Lower lobe of right lung (tissue), 2 donors: Measurements from ENCODE around the gene JAKMIP1. TPM values are rescaled to one million over a fixed set of nuclear protein-coding genes. Genes with fewer than 3 reads are reported as not detected.

Source experiments
- ATAC-seq, 2 donors: fragments of 200-7000 bp; cut with Tn5 transposase; one replicate each; pipeline ENCODE4 v1.9.1; 2020 to 2022; ENCODE audit warnings: mild to moderate bottlenecking in 2 of 2, moderate library complexity in 2 of 2
- DNase-seq: peaks from one replicate; pipeline ENCODE4 v3.0.0-alpha.2; 2020
- H3K27ac ChIP-seq: fragments of 200-600 bp; one replicate; pipeline ENCODE4 v1.8.0; 2022
- H3K27me3 ChIP-seq: fragments of 200-600 bp; one replicate; pipeline ENCODE4 v1.8.0; 2022; ENCODE audit warnings: low read depth
- H3K36me3 ChIP-seq: fragments of 200-600 bp; one replicate; pipeline ENCODE4 v1.8.0; 2022; ENCODE audit warnings: mild to moderate bottlenecking
- H3K4me1 ChIP-seq: fragments of 200-600 bp; one replicate; pipeline ENCODE4 v1.8.0; 2022
- H3K4me3 ChIP-seq: fragments of 200-600 bp; one replicate; pipeline ENCODE4 v1.8.0; 2022; ENCODE audit warnings: mild to moderate bottlenecking
- H3K9me3 ChIP-seq: fragments of 200-600 bp; one replicate; pipeline ENCODE4 v1.8.0; 2022
- CTCF ChIP-seq: fragments of 200-600 bp; IDR thresholded peaks from one replicate; pipeline ENCODE4 v1.8.0; 2022; ENCODE audit warnings: antibody characterized with exemption, mild to moderate bottlenecking
- intact Hi-C: fragments of 100-400 bp; cut with DNase I; formaldehyde crosslinking; loops from one replicate; pipeline ENCODE4 v1.11.0; 2022
- total RNA-seq: library from RNA; stranded (reverse); fragmentation: NEBNext Ultra II Directional; extraction: Animal tissue kit (Norgen Biotek cat#: 25700); gene quantifications from one replicate; pipeline ENCODE4 v1.2.1, GENCODE V29; 2021
- donor health status: DM: no; HTN: yes; CAD: no; lungs with severe emphysema.

The JAKMIP1 gene
- total RNA-seq, 1 donor from 2014 or later = 0.65 TPM

- H3K27ac ChIP-seq = no peak overlapping the region
- H3K9me3 ChIP-seq = no peaks in the 10 kb centered on the region
- no peak overlapping the region for H3K4me3 ChIP-seq
- DNase-seq = no peak
- ATAC-seq = no peak
- H3K4me1 ChIP-seq = no peaks in the 10 kb centered on the region
- peaks cover 4% of the 10 kb centered on the region for H3K27me3 ChIP-seq
- H3K36me3 ChIP-seq = no peaks in the 10 kb centered on the region
- TF ChIP-seq CTCF = no peak
- intact Hi-C loops = no loop called here
These were observed 8.1 kb upstream of the JAKMIP1 start for GRCh38 chr4:6208416-6208815.

DNA sequence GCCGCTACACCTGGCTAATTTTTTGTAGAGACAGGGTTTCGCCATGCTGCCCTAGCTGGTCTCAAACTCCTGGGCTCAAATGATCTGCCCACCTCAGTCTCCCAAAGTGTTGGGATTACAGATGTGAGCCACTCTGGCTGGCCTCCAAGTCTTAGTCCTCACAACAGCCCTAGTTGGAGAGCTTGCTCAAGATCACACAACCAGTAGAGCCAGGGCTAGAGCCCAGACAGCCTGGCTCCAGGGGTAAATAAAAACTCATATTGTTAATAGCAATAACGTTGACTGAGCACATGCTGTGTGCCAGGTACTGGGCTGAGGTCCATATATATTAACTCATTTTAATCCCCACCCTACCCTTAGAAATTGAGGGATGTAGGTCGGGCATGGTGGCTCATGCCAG is 7.3 kb upstream of the JAKMIP1 start:
- ATAC-seq = no peak
- no peaks in the 10 kb centered on the region for H3K4me1 ChIP-seq
- DNase-seq = no peak
- no peaks in the 10 kb centered on the region for H3K9me3 ChIP-seq
- H3K27ac ChIP-seq = no peak overlapping the region
- intact Hi-C loops = no loop called here
- no peaks in the 10 kb centered on the region for H3K36me3 ChIP-seq
- H3K4me3 ChIP-seq = no peak overlapping the region
- no peak for TF ChIP-seq CTCF
- H3K27me3 ChIP-seq = peaks cover 4% of the 10 kb centered on the region

GRCh38 chr4:6206771-6207290 is 6.5 kb upstream of the JAKMIP1 start:
- TF ChIP-seq CTCF = no peak
- Histone ChIP-seq H3K27me3 (peaks cover 4% of the 10 kb centered on the region), H3K36me3 (no peaks in the 10 kb centered on the region), H3K27ac (no peak overlapping the region), H3K4me1 (no peaks in the 10 kb centered on the region), H3K9me3 (no peaks in the 10 kb centered on the region), H3K4me3 (no peak overlapping the region)
- intact Hi-C loops = no loop called here
- DNase-seq (no peak), ATAC-seq (no peak)

DNA sequence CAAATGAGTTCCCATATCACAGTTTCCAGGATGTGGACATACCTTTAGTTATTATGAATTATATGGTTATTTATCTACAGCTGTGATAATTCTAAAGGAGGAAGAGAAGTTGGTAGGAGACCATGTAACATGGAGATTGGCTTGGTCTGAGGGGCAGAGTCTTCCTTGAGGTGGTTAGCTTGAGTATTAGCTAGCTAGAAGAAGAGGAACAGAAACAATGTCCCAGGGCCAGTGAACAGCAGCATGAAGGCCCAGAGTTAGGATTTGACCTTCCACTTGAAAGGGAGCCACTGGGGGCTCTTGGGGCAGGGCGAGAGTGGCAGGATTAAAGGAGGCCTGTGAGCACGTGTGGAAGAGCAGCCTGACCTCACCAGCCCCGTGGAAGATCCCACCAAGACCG is 5.6 kb upstream of the JAKMIP1 start:
- no peaks in the 10 kb centered on the region for H3K36me3 ChIP-seq
- H3K4me1 ChIP-seq = no peaks in the 10 kb centered on the region
- intact Hi-C loops = no loop called here
- peaks cover 5% of the 10 kb centered on the region for H3K27me3 ChIP-seq
- ATAC-seq = no peak
- no peak overlapping the region for H3K4me3 ChIP-seq
- H3K9me3 ChIP-seq = no peaks in the 10 kb centered on the region
- TF ChIP-seq CTCF = no peak
- DNase-seq = no peak
- H3K27ac ChIP-seq = no peak overlapping the region

GRCh38 chr4:6205567-6205931 is 5.2 kb upstream of the JAKMIP1 start:
- no peak overlapping the region for H3K27ac ChIP-seq
- H3K4me1 ChIP-seq = no peaks in the 10 kb centered on the region
- no peaks in the 10 kb centered on the region for H3K9me3 ChIP-seq
- no peak for TF ChIP-seq CTCF
- no peak overlapping the region for H3K4me3 ChIP-seq
- intact Hi-C loops = no loop called here
- peaks cover 8% of the 10 kb centered on the region for H3K27me3 ChIP-seq
- no peaks in the 10 kb centered on the region for H3K36me3 ChIP-seq
- DNase-seq (no peak), ATAC-seq (no peak)
